CD4-positive, alpha-beta T cell treated with Interleukin-6 at 100 ng/mL for 8 hours (primary cell): ENCODE data around the gene PRDM12.
A peak's percentile ranks its signal among the peaks of the same experiment; 100 is the strongest.
"Not testable (repeated sequence)": the region's sequence is repeated elsewhere in the genome, so short reads cannot be mapped to it uniquely, and the experiment has no call there.

Source experiments
- DNase-seq: peaks from one replicate; pipeline ENCODE4 v3.0.0-alpha.2; 2020; ENCODE audit warnings: mixed read lengths, low spot score

PRDM12 gene

DNA sequence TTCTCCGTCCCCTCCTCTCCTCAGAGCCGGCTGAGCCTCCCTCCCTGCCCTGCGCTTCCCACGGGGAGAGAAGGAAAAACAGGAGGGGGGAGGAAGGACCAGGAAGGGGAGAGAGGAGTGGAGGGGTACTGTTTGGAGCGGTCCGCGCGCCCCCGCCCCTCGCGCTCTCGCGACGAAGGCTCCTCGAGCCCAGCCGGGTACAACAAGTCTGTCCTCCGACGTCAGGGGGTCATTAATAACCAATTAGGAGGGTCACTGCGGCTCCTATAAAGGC is 480 bp upstream of the PRDM12 start:
- no peak for DNase-seq

DNA sequence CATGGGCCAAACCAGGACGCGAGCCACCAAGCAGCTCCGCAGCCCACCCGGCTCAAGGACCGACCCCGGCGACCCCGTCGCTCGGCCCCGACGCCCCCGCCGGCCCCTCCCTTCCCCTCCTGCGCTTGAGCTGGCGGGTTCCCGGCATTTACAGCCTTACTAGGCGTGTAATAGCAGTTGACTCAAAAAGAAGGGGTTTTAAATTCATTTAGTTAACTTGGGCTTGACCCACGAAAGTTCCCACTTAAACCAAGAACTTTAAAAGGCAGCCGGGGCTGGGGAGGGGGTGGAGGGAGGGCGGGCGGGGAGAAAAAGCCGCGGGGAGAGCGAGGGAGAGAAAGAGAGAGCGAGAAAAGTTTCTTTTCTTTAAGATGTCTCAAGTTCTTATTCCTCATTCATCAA is 636 bp downstream of the PRDM12 start:
- DNase-seq, result no peak

DNA sequence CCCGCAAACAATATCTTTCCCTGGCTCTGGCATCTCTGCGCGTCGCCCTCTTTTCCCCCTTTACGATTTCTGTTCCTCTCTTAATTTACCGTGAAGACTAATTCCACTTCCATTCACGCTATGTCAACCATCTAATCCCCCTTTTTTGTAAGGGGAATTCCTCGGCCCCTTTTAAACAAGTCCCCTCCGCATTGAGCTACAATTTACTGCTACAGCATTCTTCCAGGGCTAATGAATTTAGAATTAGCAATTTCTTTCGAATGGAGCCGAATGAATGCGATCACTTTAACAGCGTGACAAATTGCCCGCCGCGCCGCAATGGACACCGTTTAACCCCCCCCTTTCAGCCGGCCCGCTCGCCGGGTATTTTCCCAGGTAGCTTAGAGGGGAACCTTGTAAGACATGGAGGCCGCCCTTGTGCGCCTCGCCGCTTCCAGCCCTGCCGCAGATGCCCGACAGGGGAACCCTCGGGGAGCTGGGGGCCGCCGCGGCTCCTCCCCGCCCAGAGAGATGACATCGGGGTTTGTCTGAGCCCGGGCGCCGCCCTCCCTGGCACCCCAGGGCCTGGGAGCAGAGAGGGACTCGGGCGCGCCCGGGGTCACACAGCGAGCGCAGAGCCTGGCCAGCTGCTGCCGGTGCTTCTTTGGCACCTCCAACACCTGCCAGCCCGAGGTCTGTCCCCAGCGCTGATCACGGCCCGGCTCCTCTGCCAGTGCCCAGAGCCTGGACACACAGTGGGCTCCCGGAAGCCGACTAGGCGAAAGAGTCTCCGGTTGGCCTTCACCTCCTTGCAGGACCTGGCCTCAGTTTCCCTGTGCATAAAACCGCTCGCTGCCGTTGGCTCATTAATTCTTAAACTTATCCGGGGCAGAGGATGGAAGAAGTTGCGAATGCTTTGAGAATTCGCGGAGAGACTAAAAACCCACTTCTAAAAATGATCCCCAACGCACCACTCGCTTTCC is 1.3 kb downstream of the PRDM12 start:
- no peak for DNase-seq

DNA sequence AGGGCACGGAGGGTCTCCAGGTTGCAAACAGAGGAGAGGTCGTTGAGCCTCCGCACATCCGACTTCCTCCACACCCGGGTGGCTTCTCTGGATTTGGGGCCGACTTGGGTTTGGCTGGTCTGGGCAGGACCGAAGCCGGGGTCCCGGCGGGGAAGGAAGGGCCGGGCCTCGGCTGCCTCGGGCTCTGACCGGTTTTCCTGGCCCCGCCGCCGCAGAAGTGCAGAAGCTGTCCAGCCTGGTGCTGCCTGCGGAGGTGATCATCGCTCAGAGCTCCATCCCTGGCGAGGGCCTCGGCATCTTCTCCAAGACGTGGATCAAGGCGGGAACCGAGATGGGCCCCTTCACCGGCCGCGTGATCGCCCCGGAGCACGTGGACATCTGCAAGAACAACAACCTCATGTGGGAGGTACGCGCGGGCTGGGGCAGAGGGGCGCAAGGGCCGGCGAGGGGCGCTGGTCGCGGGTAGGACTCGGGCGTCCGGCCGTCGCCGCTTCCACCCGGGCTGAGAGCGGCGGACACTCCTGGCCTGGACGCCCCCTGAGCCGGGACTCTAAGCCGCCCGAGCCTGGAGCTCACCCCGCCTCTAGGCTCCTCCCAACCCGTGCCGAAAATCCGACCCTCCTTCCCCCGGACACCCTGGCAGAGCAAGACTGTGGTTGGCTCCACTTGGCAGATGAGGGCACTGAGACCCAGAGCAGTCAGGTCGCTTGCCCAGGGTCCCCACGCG is 2.2 kb downstream of the PRDM12 start:
- DNase-seq, result no peak

DNA sequence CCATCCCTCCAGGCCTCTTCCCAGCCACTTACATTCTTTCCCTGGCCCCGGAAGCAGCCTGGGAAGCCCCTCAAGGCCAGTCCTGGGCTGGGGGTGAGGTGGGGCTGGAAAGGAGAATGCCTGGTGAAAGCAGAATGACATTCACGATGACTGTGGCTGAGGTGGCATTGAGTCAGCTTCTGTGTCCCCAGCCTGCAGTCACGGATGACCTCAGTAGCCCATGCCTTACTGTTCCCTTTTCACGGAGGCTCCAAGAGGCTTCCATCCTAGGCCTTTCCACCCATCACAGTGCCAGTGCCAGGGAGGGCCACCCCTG is 2.7 kb downstream of the PRDM12 start:
- no peak for DNase-seq

DNA sequence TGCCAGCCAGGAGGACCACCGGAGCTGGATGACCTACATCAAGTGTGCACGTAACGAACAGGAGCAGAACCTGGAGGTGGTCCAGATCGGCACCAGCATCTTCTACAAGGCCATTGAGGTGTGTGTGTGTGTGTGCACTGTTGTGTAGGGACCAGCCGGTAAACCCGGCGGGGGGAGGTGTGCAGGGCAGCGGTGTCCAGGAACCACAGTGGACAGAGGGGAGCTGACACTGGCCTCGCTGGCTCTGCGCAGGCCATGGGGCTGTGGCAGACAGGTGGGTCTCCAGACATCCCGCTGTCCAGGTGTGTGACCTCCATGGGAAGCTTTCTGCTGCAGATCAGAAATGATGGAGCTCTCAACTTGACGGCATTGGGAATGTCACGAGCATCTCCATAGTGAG is 3.8 kb downstream of the PRDM12 start:
- no peak for DNase-seq

DNA sequence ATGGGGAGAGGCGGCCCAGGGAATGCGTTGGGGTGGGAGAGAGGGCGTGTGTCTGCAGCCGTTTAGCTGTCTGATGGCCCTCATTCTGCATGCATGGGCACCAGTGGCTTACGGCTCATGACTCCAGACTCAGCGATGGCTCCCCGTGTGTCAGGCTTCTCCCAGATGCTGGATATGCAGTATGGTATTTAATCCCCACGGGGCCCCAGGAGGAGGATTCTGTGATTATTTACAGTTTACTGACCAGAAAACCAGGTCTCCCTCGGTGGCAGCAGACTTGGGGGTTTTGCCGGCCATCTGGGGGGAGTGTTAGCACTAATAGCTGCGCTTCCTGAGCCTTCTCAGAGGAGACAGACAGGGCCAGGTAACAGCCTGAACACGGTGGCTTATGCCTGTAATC is 4.3 kb downstream of the PRDM12 start:
- no peak for DNase-seq

DNA sequence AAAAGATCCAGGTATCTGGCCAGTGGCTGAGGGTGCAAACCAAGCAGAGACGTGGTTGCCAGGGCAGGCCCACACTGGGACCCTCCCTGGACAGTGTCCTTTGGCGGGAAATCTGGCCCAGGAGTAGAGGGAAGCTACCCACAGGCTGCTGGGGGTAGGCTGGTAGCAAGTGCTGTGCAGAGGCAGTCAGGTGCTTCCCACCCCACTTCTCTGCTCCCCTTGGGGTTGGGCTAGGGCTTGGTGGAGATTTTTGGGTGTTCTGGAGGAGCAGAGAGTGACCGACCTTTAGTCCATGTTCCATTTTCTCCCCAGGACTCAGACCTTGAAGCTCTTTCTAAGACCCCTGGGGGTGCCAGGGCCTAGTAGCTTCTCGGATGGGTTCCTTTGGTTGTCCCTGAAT is 5.6 kb downstream of the PRDM12 start:
- DNase-seq, result no peak

DNA sequence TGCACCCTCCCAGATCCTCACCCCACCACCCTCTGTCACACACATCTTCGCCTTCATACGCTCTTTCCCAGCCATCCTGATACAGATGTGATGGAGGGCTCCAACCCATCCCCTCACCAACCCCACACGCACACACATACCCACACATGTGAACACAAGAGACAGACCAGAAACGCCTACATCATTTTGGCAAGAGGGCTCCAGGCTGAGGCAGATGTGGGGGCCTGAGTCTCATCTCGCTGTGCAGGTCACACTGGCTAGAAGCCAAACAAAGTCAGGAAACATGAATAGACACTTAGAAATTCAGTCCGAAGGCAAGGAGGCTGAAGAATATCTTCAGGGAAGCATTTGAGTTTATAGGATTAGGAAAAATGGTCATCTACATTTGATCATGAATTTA is 6.2 kb downstream of the PRDM12 start:
- no peak for DNase-seq

DNA sequence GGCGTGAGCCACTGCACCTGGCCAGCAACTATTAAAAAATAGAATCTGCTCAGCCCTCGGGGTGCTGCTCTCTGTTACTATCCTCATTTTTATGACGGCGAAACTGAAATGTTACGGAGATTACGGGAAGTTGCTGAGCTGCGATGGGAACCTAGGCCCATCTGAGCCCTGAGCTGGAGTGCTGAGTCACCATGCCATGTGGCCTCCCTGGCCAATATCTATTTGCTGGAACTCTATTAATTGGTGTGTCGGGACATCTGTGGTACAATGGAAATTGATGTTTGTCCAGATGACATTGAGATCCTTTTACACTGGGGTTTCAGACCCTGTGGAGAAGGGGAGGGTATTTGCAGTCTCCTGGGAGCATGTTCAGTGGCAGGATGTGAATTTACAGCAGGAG is 8.1 kb downstream of the PRDM12 start:
- no peak for DNase-seq

DNA sequence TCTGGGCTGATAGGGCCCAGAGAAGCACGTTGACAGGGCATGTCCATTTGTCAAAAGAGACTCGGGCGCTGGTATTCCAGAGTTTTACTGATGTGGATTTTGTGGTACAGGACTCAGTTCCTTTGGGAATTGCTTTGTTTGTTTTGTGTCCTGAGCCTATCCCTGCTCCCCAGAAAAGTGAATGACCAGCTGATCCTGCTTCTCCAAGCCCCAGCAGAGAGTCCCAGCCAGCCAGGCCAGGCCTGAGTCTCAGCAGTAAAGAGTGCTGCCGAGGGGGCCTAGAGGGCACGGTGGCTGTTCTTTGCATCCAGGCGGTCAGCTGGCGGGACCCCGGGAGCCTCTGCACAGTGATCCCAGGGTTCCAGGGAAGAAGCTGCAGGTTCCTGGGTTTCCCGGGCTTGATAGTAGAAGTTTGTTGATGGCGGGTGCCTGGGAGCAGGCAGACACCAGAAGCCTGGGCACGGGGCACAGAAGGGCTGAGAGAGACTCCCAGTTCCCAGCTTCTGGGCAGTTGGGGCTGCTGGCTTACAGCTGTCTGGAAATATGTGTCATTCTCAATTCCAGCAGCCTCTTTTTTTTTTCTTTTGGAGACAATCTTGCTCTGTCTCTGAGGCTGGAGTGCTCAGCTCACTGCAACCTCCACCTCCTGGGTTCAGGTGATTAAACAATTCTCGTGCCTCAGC is 8.7 kb downstream of the PRDM12 start:
- DNase-seq, result no peak

DNA sequence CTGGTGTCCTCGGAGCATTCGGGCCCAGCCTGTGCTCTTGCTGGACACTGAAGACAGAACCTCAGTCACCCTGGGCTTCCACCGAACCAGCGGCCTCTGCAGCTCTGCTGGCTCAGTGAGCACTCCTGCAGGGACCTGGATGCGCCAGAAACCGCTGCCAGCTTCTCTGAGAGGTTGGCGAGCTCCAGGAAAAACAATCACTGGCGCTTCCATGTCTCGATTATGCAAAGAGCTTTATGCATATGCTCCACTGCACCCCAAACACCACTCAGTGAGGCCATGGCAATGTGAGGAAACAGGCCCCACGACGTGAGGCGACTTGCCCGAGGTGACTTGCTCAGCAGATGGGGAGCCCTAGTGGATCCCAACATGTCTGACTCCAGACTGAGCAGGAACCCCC is 11.0 kb downstream of the PRDM12 start:
- DNase-seq, result no peak

DNA sequence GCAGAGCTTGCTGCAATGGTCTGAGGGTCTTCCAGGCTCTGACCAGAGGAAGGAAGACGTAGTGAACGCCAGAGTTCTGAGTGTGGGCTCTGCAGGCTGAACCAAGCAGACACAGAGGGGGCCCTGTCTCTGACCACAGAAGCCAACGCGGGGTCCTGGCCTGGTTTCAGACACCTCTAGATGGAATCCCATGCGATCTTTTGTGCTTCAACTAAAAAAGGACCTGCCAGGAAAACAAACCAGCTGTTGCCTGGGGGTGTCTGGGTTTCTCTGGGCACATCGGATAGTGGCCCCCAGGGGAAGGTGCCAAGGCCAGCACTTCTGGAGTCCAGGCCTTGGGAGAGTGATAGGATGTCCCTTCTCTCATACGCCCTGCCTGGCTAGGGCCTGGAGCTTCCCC is 12.9 kb downstream of the PRDM12 start:
- no peak for DNase-seq

DNA sequence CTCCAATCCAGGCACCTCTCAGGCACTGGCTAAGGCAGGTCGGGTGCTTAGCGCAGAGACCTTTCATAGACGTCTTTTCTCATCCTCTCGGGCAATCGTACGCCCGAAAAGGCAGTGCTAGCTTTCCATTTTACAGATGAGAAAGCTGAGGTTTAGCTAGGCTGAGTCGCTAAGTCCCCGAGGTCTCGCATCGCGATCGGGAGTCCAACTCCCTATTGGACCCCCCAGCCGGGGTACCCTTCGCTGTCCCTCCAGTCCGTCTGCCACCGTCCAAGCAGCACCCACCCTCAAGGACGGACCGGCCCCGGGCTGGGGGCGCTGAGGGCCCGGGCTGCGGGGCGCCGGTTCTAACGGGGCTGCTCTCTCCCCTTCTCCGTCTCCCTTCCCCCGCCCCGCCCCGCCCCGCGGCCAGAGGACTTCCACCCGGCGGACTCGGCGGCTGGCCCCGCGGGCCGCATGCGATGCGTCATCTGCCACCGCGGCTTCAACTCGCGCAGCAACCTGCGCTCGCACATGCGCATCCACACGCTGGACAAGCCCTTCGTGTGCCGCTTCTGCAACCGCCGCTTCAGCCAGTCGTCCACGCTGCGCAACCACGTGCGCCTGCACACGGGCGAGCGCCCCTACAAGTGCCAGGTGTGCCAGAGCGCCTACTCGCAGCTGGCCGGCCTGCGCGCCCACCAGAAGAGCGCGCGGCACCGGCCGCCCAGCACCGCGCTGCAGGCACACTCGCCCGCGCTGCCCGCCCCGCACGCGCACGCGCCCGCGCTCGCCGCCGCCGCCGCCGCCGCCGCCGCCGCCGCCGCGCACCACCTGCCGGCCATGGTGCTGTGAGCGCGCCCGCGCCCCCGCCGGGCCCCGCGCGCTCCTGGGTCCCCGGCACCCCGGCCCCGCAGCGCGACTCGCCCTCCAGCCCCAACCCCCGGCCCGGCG is 16.7 kb downstream of the PRDM12 start:
- peak; percentile 45 for DNase-seq

DNA sequence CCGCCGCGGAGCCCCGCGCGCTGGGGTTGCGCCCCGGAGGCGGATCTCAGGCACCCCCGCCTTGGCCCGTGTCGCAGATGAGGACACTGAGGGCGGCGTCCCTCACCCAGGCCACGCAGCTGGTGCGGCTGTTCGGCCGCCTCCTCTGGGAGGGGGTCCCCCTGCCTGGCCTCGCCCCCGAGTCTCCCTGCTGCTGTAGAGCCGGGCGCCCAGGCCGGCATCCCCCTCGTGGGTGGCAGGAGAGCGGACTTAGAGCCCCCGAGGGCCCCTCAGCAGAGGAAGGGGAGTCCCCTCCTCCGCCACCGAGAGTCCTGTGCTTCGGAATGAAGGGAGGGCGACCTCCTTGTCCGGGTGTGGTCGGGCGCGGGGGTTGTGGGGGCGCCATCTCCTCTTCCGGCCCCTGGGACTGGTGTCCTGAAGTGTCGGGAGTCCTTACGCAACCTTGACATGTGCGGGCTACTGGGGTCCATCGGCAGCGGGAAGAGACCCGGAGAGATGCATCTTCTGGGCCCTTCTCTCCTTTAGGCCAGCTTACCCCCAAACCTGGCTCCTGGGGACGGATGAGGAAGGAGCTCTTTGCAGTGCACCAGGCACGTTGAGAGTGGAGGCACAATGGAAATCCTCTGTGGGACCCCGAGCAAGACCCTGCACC is 17.5 kb downstream of the PRDM12 start:
- no peak for DNase-seq

DNA sequence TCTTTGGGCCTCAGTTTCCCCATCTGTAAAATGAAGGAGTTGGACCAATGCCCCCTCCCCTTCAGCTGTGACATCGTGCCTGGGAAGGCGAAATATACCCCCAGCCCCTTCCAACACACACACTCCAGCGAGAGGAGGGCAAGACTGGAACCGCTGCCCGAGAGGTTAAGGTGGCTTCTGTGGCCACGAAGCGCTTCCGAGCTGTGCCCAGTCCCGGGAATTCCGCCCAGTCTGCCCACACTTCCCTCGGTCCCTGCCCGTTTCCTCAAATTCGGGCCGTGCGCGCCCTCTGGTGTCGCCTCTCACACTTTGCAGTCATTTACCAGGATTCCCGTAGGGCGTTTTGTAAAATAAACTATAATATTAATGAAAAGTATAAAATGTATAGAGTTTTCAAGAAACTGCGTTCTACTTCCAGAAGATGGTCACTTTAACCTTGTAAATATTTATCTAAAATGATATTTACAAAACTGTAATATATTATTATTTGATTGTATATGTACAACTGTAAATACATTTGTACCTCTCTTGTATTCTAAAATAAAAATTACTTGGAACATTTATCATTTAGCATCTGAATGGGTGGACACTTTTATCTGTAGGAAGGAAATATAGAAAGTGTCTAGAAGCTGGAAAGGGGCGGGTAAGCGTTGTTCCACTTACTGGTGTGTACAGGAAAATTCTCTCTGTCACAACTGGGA is 18.2 kb downstream of the PRDM12 start:
- DNase-seq, result peak; percentile 56

DNA sequence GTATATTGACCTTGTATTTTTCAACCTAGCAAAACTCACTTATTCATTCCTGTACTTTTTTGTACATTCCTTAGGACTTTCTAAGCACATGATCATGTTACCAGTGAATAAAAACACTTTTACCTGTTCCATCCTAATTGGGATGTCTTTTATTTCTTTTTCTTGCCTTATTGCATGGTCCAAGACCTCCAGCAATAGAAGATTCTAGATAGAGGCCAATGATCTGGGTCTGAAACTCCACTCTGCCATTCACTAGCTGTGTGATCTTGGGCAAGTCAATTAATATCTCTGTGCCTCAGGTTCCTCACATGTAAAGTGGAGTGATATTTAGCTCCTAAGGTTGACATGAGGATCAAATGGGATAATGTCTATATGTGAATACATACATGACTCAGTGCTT is 20.7 kb downstream of the PRDM12 start:
- DNase-seq, result no peak

DNA sequence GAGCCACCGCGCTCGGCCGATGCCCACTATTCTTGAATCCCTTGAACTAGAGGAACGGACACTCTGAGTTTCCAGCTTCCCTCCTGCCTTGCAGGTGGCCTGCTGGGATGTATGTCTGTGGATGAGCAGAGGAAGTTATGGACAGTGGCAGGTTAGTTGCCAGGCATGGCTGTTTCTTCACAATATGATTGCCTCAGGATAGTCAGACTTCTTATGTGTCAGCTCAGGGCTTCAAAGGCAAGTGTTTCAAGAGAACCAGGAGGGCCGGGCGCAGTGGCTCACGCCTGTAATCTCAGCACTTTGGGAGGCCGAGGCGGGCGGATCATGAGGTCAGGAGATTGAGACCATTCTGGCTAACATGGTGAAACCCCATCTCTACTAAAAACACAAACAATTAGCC is 21.6 kb downstream of the PRDM12 start:
- DNase-seq, result not testable (repeated sequence)

DNA sequence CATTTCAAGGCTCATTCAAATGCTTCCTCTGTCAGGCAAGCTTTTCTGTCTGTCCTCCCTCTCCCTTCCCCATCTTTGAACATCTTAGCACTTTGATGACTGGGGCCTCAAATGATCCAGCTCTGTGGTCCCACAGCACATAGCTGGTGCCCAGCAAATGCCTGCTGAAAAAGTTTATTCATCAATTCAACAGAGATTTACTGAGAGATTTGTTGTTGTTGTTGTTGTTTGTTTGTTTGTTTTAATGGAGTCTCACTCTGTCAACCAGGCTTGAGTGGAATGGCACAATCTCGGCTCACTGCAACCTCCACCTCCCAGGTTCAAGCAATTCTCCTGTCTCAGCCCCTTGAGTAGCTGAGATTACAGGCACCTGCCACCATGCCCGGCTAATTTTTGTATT is 23.2 kb downstream of the PRDM12 start:
- no peak for DNase-seq

DNA sequence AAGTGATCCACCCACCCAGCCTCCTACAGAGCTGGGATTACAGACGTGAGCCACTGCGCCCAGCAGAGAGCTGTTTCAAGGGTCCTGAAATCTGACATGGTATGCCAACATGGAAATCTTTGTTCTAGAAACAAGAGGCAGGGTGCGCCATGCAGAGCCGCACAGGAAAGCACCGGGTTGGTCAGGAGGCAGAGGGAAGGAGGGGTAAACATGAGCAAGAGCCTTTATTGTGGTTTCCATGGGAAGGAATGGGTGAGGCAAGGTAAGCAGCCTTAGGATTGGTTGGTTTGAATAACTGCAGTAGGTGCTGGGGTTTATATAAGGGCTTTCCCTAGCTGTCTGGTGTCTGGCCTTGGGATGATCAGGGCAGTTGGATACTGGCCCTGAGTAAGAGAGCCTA is 23.7 kb downstream of the PRDM12 start:
- DNase-seq, result peak; percentile 18

DNA sequence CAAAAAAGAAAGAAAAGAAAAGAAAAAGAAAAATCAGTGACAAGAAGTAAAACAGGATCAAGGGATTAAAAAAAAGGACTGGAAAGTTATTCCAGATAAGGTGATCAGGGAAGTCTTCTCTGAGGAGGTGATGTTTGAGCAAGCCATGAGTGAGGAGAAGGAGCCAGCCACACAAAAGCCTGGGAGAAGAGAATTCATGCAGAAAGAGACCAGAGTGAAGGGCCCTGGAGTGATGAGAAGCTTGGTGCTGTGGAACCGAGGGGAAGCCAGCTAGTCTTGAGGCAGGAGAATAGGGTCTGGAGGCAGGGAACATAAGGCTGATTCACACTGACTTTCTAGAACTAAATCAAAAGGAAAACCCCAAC is 25.2 kb downstream of the PRDM12 start:
- no peak for DNase-seq
